HG03439 (cell line): ENCODE data around the gene ECE2.
"Not testable (repeated sequence)": the region's sequence is repeated elsewhere in the genome, so short reads cannot be mapped to it uniquely, and the experiment has no call there.

ENCODE experiments used
- ATAC-seq: cut with Tn5 transposase; IDR thresholded peaks from one replicate; pipeline ENCODE4 v1.9.1; 2021; ENCODE audit warnings: mild to moderate bottlenecking, moderate library complexity; ENCODE audit not compliant: unreplicated experiment

ECE2 gene

DNA sequence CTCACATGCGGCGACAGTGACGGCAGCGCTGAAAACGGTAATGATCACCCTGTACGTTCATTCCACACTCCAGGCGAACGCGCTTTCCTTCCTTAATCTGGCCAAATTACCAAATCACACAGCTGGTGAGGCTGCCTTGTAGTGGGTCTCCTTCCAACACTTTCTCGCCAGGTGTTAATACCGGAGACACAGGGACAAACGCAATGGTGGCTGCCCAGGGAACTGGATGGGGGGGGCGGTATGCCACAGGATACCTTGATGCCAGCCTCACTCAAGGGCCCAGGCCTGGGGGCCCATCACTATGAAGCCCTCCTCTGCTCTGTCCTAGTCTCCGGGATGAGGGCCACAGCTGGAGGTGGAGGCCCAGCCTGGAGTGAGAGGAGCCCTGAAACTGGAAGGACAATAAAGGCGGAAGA lies 13.1 kb upstream of the ECE2 start:
- ATAC-seq, result no peak

DNA sequence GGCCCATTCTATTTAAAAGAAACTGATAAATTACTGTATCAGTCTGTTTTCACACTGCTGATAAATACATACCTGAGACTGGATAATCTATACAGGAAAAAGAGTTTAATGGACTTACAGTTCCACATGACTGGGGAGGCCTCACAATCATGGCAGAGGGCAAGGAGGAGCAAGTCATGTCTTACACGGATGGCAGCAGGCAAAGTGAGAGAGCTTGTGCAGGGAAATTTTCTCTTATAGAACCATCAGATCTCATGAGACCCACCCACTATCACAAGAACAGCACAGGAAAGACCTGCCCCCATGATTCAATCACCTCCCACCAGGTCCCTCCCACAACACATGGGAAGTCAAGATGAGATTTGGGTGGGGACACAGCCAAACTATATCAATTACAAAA lies 8.6 kb upstream of the ECE2 start:
- ATAC-seq, result not testable (repeated sequence)

DNA sequence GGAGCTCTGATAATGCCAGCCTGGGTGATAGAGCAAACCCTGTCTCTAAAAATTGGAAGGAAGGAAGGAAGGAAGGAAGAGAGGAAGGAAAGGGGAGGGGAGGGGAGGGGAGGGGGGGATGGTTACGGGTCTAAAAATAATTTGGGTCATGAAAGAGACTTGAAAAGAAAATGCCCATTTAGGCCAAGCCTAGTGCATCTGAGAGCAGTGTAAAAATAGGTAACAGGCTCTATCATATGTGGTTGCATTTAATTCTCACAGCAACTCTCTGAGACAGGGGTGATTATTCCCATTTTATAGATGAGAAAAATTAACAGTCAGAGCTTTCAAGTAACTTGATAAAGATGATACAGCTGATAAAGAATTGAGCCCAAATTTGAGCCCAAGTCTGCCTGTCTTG lies 3.6 kb upstream of the ECE2 start:
- ATAC-seq, result no peak

GRCh38 chr3:184275381-184275701 lies 481 bp upstream of the ECE2 start:
- no peak for ATAC-seq

- no peak for ATAC-seq
Measured at GRCh38 chr3:184277366-184277765, 1.5 kb downstream of the ECE2 start.

- no peak for ATAC-seq
Measured at GRCh38 chr3:184282941-184283340, 7.1 kb downstream of the ECE2 start.

DNA sequence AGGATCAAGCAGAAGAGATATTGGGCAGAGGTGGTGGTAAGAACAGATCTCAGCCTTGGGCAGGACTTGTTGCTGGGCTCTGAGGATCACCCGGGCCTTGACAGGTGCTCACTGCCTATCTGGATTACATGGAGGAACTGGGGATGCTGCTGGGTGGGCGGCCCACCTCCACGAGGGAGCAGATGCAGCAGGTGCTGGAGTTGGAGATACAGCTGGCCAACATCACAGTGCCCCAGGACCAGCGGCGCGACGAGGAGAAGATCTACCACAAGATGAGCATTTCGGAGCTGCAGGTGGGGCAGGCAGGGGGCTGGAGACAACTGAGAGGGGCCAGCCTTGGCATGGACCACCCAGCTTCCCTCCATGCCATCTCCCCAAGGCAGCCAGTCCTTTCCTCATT lies 7.9 kb downstream of the ECE2 start:
- no peak for ATAC-seq

DNA sequence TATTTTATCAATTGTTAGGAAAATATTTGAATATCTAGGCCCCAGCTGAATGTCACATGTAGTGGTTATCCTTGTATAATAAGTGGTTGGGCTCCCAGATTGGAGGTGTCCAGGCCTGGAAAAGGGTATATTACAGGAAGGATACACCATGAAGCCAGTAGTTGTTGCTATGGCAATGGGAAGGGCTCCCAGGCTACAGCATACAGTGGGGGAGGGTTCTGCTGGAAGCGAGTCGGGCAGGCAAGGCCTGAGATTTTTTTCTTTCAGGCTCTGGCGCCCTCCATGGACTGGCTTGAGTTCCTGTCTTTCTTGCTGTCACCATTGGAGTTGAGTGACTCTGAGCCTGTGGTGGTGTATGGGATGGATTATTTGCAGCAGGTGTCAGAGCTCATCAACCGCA lies 8.9 kb downstream of the ECE2 start:
- no peak for ATAC-seq

DNA sequence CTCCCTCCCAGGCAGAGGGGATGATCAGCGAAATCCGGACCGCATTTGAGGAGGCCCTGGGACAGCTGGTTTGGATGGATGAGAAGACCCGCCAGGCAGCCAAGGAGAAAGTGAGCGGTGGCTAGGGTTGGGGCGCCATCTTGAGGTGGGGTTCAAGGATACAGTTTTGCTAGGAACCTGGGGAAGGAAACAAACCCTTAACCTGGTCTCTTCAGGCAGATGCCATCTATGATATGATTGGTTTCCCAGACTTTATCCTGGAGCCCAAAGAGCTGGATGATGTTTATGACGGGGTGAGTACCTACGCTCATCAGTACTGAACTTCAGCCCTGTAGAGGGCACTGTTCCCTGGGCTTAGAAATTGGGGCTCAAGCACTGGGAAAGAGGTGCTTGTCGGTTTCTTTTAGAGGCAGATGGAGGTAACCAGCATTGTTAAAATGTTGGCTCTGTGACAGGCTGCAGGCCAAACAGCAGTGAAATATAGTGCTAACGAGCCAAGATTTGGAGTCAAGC lies 13.7 kb downstream of the ECE2 start:
- no peak for ATAC-seq

DNA sequence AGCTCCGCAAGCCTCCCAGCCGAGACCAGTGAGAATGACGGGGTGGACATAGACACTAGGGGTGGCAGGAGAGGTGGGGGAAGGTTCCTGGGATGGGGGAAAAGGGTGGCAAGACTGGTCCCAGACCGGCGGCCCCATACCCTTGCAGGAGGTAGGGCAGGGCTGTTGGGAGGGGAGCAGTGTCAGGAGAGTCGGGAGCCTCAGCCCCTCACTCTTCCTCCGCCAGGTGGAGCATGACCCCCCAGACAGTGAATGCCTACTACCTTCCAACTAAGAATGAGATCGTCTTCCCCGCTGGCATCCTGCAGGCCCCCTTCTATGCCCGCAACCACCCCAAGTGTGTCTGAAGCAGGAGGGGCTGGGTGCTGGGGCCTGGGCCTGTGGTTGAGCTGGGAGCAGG lies 14.5 kb downstream of the ECE2 start:
- no peak for ATAC-seq

DNA sequence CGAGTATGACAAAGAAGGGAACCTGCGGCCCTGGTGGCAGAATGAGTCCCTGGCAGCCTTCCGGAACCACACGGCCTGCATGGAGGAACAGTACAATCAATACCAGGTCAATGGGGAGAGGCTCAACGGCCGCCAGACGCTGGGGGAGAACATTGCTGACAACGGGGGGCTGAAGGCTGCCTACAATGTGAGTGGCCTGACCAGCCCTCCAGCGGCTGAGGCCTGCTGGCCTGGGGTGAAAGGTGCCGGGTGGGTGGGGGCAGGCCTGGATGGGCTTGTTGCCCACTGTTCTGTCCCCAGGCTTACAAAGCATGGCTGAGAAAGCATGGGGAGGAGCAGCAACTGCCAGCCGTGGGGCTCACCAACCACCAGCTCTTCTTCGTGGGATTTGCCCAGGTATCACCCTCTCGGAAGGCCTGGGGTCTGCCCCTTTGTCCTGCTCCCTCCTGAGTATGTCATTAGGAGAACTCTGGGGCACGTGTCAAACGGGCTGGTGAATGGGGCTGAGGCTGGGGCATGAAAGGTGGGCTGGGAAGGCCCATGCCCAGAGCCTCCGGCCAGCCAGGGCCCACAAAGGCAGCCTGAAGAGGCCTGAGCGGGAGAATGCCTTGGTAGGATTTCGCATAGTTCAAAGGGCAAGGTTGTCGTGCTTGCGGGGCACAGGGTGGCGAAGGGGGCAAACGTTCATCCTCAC lies 15.4 kb downstream of the ECE2 start:
- no peak for ATAC-seq

- no peak for ATAC-seq
Measured at GRCh38 chr3:184291738-184292445, 16.1 kb downstream of the ECE2 start.

DNA sequence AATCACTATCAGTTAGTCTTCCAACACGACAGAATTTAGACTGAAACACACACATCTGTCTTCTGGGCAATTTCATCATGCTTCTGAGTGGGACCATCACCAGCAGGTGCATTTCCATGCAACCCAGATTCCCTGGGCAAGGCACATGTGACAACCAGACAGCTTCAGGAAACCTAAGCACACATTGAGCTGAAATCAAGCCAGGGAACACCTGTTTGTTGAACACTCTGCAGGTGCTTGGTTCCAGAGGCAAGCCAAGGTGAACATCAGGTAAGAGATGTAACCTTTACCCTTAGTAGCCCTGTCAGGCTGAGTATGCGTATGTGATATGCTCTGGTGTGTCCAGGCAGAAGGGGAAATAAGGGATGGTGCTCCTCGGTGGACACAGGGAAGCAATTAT lies 19.9 kb downstream of the ECE2 start:
- ATAC-seq, result no peak

- ATAC-seq, result no peak
Measured at GRCh38 chr3:184296616-184297015, 20.8 kb downstream of the ECE2 start.

DNA sequence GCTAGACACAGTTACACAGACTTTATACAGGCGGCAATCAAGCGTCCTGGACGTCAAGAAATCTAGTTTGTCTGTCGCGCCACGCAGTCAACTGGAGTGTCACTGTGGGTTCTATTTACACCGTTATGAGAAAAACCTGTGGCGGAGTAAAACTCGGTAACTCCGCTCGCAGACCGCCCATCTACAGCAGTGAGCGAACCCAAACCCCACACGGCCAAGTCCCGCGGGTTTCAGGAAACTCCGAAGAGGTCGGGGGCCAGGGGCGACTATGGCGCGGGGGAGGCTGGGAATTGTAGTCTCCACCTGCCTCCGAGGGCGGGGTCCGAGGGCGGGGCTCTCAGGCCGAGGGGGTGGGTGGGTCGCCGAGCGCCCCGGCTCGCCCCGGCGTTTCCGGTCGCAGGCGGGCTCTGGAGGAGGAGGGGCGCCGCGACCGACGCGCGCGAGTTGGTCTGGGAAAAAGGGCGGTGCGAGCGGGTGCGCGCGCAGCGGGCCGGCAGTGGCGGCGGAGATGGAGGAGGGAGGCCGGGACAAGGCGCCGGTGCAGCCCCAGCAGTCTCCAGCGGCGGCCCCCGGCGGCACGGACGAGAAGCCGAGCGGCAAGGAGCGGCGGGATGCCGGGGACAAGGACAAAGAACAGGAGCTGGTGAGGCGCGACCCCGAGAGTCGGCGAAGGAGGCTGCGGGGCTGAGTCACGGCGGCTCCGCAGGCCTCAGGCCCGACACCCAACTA lies 23.1 kb downstream of the ECE2 start, which contains the start of gene PSMD2:
Gene PSMD2, plus strand, starts transcription at position 483 of the 729 bp plus-strand sequence. Its CDS starts 26 bp downstream, at position 509.
- peak; percentile 87 for ATAC-seq

DNA sequence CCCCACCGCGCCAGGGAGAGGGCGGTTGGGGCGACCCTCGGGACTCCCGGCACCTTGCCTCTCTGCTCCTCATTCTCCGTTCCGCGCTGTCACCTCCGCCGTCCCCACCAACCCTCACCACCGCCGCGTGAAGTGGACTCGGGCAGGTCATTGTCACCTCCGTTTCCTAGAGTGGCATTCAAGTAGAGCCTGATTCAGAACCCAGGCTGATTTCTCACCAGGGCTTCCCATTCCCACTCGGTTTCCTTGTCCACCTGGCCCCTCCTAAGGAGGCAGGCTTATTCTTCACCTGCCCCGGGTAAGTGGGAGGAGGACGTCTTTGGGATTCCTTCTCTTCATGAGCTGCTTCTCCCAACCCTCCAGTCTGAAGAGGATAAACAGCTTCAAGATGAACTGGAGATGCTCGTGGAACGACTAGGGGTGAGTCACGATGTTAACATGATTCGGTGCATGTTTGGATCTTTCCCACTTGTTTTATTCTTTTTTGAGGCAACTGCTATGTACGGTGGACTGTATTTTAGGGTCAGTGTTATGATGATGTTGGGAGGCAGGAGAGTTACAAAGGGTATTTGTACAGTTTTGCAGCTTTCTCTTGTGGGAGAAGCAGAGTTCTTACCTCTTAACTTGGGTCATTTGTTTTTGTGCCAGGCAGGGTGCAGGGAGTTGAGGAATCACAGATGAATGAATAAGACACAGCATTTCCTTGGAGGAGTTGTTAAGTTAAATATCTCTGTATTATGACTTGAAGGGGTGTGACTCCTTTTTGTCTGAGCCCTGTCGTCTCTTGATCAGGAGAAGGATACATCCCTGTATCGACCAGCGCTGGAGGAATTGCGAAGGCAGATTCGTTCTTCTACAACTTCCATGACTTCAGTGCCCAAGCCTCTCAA lies 23.9 kb downstream of the ECE2 start:
- ATAC-seq, result no peak

GRCh38 chr3:184300378-184300720 lies 24.5 kb downstream of the ECE2 start:
- no peak for ATAC-seq

DNA sequence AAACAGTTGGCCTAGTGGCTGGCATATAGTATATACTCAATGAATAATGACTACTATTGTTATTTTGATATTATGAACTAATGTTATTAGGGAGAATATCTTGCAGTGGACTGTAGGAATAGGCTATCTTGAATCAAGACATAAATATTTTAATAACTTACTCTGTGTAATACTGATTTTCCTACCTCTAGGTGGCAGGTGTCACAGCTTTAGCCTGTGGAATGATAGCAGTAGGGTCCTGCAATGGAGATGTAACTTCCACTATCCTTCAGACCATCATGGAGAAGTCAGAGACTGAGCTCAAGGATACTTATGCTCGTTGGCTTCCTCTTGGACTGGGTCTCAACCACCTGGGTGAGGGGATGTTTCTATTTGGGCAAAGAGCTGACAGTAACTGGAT lies 29.8 kb downstream of the ECE2 start:
- ATAC-seq, result no peak

DNA sequence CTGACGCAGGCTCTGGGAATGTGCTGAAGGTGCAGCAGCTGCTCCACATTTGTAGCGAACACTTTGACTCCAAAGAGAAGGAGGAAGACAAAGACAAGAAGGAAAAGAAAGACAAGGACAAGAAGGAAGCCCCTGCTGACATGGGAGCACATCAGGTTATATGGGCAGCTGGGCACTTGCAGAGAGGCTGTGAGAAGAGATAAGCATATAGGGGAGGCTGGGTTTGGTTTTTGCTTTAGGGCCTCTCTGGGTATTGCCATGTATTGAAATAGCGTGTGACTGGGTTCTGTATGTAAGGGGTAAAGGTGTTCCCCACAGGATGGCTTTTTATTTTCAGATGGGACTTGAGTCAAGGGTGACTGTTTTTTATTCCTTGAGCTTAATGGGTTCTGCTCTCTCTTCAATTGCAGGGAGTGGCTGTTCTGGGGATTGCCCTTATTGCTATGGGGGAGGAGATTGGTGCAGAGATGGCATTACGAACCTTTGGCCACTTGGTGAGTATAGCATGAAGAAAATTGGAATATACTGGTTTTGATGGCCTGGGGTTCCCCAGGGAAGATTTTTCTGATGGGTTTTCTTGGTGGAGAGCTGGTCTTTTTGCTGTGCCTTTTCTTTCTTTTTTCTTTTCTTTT lies 30.6 kb downstream of the ECE2 start:
- no peak for ATAC-seq

DNA sequence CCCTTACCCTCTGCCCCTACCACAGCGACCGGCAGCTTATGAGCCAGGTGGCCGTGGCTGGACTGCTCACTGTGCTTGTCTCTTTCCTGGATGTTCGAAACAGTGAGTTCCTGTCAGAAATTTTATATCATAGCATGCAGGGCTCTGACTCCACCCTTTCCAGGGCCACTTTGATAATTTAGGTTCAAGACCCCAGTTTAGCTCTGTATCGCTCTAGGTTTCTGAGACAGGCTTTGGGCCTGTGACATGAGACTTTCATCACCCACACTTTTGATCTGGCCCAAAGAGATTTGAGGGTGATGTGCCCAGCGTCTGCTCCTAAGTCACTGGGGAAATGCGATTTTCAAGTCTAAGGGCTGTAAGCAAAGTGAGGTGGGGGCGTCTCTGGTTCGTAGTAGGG lies 32.1 kb downstream of the ECE2 start:
- no peak for ATAC-seq

DNA sequence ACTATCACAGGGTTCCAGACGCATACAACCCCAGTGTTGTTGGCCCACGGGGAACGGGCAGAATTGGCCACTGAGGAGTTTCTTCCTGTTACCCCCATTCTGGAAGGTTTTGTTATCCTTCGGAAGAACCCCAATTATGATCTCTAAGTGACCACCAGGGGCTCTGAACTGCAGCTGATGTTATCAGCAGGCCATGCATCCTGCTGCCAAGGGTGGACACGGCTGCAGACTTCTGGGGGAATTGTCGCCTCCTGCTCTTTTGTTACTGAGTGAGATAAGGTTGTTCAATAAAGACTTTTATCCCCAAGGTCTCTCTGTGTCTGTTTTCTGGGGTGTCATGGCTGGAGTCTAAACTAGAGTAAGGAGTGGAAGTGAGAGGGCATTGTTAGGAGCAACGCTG lies 32.9 kb downstream of the ECE2 start:
- ATAC-seq, result no peak
